ENCODE results near the gene RTKN2. TPM values are rescaled to one million over a fixed set of nuclear protein-coding genes. Genes with fewer than 3 reads are reported as not detected.

Gene RTKN2
- total RNA-seq, 4 donors from 2014 or later: 12.0 TPM; not detected in 3

DNA sequence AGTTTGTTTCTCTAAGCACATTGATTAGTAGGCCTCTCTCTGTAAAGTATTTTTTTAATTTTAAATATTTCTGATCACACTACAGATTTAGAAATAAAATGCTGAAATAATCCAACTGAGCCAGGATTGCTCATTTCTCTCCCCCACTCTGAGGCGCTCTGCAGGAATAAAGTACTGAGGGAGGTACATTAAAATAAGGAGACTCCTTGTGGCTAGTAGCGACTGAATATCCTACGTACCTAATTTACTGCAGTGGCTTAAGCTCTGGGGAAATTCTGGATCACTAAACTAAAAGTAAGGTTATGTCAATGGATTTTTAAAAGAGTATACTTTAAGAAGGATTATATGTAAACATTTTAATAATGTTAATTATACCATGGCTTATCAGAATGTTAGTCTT is 75.2 kb downstream of the RTKN2 start:
- intact Hi-C loops (cut with DNase I; ENCODE audit: low total_unique reads): no loop called here
- no peaks in the 10 kb centered on the region for H3K36me3 ChIP-seq
- TF ChIP-seq, protein P1, sequence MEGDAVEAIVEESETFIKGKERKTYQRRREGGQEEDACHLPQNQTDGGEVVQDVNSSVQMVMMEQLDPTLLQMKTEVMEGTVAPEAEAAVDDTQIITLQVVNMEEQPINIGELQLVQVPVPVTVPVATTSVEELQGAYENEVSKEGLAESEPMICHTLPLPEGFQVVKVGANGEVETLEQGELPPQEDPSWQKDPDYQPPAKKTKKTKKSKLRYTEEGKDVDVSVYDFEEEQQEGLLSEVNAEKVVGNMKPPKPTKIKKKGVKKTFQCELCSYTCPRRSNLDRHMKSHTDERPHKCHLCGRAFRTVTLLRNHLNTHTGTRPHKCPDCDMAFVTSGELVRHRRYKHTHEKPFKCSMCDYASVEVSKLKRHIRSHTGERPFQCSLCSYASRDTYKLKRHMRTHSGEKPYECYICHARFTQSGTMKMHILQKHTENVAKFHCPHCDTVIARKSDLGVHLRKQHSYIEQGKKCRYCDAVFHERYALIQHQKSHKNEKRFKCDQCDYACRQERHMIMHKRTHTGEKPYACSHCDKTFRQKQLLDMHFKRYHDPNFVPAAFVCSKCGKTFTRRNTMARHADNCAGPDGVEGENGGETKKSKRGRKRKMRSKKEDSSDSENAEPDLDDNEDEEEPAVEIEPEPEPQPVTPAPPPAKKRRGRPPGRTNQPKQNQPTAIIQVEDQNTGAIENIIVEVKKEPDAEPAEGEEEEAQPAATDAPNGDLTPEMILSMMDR (IDR thresholded peaks at IDR 0.05): no peak
- no peak for TF ChIP-seq POLR2A (IDR thresholded peaks at IDR 0.05)
- no peak overlapping the region for H3K27ac ChIP-seq
- H3K9me3 ChIP-seq: no peaks in the 10 kb centered on the region
- no peak for DNase-seq
- H3K27me3 ChIP-seq: no peaks in the 10 kb centered on the region
- H3K4me1 ChIP-seq: no peaks in the 10 kb centered on the region
- H3K4me3 ChIP-seq: no peak overlapping the region

DNA sequence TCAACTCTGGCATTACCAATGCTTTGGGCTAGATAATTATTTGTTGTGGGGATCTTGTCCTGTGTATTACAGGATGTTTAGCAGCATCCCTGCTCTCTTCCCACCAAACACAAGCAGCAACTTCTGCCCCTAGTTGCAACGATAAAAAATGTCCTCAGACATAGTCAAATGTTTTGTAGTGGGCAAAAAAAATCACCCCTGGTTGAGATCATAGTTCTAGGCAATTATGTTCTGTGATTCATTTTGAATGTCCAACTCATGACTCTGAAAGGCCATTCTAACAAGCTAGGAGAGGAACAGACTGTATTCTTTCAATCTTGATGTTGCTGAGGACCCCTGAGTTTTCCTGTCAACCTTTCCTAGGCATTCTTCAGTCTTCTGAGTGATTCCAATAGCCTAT is 79.5 kb downstream of the RTKN2 start:
- no peak overlapping the region for H3K27ac ChIP-seq
- no peaks in the 10 kb centered on the region for H3K36me3 ChIP-seq
- intact Hi-C loops (cut with DNase I; ENCODE audit: low total_unique reads): no loop called here
- H3K4me1 ChIP-seq: no peaks in the 10 kb centered on the region
- no peaks in the 10 kb centered on the region for H3K27me3 ChIP-seq
- no peak overlapping the region for H3K4me3 ChIP-seq
- TF ChIP-seq, protein P1 (IDR thresholded peaks at IDR 0.05): no peak
- TF ChIP-seq POLR2A (IDR thresholded peaks at IDR 0.05): no peak
- no peak for DNase-seq
- H3K9me3 ChIP-seq: no peaks in the 10 kb centered on the region

DNA sequence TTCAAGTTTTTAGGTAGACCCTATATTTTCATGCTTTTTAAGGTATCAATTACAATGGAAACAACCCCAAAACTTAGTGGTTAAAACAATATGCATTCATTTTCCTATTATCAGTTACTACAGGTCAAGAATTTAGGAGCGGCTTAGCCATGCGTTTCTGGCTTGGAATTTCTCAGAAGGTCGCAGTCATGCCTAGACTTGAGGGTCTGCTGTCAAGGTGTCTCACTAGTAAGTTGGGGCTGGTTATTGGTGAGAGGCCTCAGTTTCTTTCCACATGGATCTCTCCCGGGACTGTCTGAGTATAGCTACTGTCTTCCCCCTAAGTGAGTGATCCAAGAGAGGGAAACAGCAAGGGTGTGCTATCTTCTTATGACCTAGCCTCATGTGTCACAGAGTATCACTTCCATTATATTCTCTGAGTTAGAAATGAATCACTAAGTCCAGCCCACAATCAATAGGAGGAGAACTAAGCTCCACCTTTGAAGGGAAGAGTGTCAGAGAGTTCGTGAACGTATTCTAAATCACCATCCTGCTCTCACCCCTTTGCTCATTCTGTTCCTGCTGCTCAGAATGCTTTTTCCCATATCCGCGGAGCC is 80.5 kb downstream of the RTKN2 start:
- TF ChIP-seq, protein P1 (IDR thresholded peaks at IDR 0.05): no peak
- TF ChIP-seq POLR2A (IDR thresholded peaks at IDR 0.05): no peak

DNA sequence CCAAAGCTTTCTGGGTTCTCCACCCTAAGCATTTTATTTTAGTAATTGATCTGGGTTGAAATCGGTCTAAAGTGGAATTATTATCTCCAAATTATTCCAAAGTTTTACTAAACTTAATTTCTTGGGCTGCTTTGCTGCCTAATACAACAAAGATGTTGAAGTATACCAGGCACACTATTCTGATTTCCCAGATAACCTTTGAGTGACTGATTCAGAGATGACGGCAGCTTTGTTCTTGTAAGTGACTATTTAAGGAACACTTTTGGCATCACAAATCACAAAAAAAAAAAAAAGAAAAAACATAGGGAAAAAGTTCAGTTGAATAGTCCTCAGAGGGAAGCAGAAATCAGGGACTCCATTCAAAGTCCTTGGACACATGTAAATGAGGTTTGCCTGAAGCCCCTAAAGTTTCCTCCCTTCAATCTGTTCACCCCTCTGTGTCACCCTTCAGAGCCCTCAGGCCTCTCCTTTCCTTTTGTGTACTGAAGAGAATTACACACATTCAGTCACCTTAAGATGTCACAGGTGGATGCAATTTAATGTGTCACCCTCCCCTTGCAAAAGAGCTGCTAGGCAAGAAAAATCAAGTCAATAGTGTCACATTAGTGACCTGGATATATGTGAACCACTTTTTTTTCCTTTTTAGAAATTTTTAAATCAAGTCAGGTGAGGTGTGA is 81.5 kb downstream of the RTKN2 start:
- H3K27ac ChIP-seq: peak overlapping the region in 1 of 2 donors; percentile 53
- TF ChIP-seq, protein P1 (IDR thresholded peaks at IDR 0.05): no peak
- no peak for TF ChIP-seq POLR2A (IDR thresholded peaks at IDR 0.05)

More for the DNA sequence above, 80.5 kb downstream of the RTKN2 start:
- H3K27ac ChIP-seq: no peak overlapping the region
- intact Hi-C loops (cut with DNase I; ENCODE audit: low total_unique reads): no loop called here
- DNase-seq: no peak
- no peaks in the 10 kb centered on the region for H3K9me3 ChIP-seq
- no peaks in the 10 kb centered on the region for H3K36me3 ChIP-seq
- no peak overlapping the region for H3K4me3 ChIP-seq
- no peaks in the 10 kb centered on the region for H3K27me3 ChIP-seq
- no peaks in the 10 kb centered on the region for H3K4me1 ChIP-seq

DNA sequence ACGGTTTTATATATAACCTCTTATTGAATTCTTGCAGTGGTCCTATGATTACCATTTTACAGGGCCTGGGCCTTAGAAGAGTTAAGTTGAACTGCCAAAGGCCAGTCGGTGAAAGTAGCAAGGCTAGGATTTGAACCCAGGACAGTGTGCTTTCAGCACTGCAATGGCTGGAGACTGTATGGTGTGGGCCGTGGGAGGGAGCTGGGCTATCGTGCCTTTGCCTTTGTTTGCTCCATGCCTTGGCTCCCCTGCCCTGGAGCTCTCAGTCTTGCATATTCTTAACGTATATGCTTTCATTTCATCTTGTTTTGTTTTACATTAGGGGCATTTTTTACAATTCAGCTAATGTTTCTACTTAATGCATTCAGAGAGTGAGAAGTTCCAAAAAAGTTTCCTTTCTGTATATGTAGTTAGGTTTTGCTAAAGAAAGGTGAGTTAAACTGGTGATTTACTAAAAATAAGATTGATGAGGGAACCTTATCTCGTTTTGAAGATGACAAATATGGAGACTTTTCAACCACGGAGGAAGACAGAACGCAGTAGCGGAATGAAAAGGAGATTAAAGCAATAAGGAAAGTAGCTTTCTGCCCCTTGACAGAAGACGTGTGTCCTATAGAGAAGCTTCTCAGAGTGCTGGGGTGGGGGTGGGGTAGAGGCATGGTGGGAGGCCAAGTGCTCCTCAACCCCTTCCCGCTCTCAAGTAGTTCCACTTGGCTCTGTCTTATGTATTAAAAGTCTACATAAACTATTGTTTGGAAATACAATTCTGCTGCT is 82.5 kb downstream of the RTKN2 start:
- H3K36me3 ChIP-seq: no peaks in the 10 kb centered on the region
- no peak for DNase-seq
- no peaks in the 10 kb centered on the region for H3K4me1 ChIP-seq
- intact Hi-C loops (cut with DNase I; ENCODE audit: low total_unique reads): no loop called here
- TF ChIP-seq, protein P1 (IDR thresholded peaks at IDR 0.05): no peak
- TF ChIP-seq POLR2A (IDR thresholded peaks at IDR 0.05): no peak
- H3K9me3 ChIP-seq: no peaks in the 10 kb centered on the region
- H3K27me3 ChIP-seq: no peaks in the 10 kb centered on the region
- H3K4me3 ChIP-seq: no peak overlapping the region
- no peak overlapping the region for H3K27ac ChIP-seq

More for the DNA sequence above, 81.5 kb downstream of the RTKN2 start:
- no peaks in the 10 kb centered on the region for H3K9me3 ChIP-seq
- intact Hi-C loops (cut with DNase I; ENCODE audit: low total_unique reads): no loop called here
- H3K36me3 ChIP-seq: no peaks in the 10 kb centered on the region
- DNase-seq: no peak
- no peaks in the 10 kb centered on the region for H3K4me1 ChIP-seq
- no peaks in the 10 kb centered on the region for H3K27me3 ChIP-seq
- no peak overlapping the region for H3K4me3 ChIP-seq
